ENCODE measurements around the gene RNF167.

The RNF167 gene

DNA sequence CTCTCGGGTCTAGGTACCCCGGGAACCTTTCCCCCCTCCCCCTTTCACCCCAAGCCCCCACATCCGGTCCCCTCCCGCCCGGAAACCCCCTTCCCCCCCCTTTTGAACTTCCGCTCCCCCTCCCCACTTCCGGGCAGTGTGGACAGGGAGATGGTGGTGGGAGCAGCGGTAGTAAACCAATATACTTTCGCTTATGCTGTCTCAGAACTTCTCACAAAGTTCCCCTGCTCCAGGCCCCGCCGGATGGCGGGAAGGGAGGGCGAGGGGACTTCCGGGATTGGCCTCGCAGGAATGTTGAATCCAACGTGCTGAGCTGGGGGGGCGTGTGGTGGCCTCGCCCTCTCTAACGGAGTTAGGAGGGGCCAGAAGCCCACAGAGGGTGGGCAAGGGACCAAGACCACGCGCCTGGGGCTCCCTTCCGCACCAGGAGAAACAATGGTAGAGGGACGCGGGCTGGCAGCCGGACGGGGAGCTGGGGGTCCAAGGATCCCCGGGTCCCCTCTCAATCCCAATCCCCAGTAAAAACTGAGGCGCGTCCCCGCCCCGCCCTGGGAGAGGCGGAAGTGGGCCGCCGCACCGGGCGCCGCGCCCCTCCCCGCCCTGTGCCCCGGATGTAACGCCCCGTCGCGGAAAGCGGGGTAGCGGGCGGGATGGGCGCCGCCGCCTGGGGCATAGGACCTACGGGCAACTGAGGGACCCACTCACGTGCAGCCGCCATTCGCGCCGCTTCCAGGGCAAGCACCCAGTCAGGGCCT lies 7.5 kb downstream of the RNF167 start:
- Mint-ChIP-seq H3K27ac (peak overlapping the region; percentile 32 to 94), H3K4me1 (ENCODE audit: low read depth in 2 of 2) (peaks cover 52 to 56% of the 10 kb centered on the region in 2 donors), H3K4me3 (peak overlapping the region; percentile 94), H3K36me3 (ENCODE audit: insufficient read depth) (peaks cover 56% of the 10 kb centered on the region), H3K9me3 (no peaks in the 10 kb centered on the region), H3K27me3 (no peaks in the 10 kb centered on the region)
- peak; percentile 24 for ATAC-seq (replicated peaks)
- DNase-seq, result peak; percentile 53 to 56 (median 55)

DNA sequence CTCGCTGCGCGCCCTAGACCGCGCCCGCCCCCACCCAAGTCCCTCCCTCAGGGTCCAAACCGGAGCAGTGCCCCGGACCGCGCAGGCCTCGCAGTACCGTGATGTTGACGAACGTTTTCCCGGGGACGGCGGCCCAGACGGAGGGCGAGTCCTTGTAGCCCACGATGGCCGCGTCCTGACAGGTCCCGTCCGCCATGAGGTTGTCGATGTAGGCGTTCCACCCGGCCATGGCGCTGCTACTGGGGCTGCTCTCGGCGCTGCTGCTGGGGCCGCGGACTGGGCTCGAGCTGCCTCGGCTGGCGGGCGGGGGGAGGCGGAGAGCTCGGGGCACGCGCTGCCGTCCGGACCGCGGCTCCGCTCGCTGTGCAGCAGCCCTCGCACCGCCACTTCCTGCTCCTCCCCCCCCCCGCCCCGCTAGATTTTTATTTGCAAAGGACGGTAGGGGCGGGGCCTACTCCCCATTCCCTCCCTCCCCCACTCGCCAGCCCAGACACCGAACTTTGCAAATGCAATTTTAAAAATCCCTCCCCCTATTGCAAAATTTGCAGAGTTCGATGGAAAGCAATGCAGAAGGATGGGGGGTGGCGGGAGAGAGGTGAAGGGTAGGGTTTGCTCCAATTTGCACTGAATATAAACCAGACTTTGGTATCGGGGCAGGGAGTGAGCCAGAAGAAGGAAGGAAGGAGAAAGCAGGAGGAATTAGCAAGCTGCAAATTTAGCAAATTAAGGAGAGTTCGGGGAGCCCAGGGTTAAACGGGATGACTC lies 8.3 kb downstream of the RNF167 start, which contains the start of gene PFN1:
PFN1 (minus strand) TSS at position 365 of the 765 bp plus-strand sequence; CDS start at position 229, 136 bp downstream.
- Mint-ChIP-seq H3K27ac (peak within 1 kb of the TSS; percentile 91 to 94), H3K4me3 (peak within 1 kb of the TSS; percentile 94), H3K9me3 (no peaks in the 10 kb centered on the region), H3K4me1 (ENCODE audit: low read depth in 2 of 2) (peaks cover 45 to 49% of the 10 kb centered on the region in 2 donors), H3K36me3 (ENCODE audit: insufficient read depth) (peaks cover 50% of the 10 kb centered on the region), H3K27me3 (no peaks in the 10 kb centered on the region)
- ATAC-seq (replicated peaks) (peak; percentile 47), DNase-seq (peak; percentile 82 to 83 (median 82))

DNA sequence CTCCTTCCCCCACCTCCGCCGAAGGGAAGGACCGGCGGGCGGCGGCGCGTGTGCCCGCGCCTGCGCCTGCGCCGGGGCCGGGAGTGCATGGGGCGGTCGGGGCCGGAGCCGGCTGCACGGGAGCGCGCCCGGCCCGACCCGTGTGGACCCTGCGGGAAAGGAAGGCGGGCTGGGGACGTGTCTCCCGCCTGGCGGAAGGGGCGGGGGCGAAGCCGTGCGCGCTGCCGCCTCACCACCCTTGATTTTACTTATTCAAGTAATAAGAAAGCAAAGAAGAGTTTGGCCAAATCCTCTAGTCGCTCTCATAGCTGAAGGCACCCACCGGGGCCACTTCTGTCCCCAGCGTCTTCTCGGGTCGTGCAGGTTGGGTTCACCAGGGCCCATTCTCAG lies 8.9 kb downstream of the RNF167 start:
- Mint-ChIP-seq H3K27ac (peak overlapping the region; percentile 91 to 94), H3K4me3 (peak overlapping the region; percentile 94), H3K27me3 (no peaks in the 10 kb centered on the region), H3K4me1 (ENCODE audit: low read depth in 2 of 2) (peaks cover 44 to 46% of the 10 kb centered on the region in 2 donors), H3K36me3 (ENCODE audit: insufficient read depth) (peaks cover 46% of the 10 kb centered on the region), H3K9me3 (no peaks in the 10 kb centered on the region)
- DNase-seq, result peak in 2 of 3 experiments; percentile 58 to 61
- ATAC-seq (replicated peaks), result peak; percentile 43

DNA sequence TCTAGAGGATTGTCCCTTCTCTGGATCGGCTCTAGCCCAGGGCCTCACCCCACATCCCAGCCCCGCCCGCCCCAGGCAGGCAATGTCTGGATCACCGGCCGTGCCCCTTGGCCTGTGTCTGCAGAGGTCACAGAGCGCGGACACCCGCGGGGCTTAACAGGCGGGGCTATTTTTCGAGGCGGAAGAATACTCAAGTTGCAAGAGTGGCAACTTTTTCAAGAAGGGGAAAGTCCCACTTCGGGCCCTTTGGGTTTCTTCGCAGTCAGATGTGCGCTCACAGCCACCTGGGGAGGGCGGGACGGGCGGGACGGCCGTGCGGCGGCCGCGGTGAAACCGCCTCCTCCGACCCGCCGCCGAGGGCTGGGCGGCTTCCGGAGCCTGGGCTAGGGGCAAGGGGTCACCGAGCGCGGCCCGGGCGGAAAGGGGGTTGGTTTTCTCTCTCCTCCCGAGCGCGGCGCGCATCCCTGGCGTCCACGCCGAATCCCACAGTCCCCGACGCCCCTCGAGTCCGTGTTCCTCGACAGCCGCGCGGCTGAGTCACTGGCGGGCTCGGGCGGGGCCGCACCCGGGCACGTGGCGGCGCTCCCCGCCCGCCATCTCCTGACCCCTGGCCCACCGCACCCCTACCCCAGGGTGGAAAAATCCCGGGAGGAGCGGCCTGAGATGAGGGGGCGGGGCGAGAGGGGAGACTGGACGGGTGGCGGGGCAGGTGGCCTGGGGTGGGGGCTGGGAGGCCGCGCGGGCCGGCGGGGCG lies 9.4 kb downstream of the RNF167 start:
- peak overlapping the region; percentile 91 to 94 for H3K27ac Mint-ChIP-seq
- peaks cover 38 to 40% of the 10 kb centered on the region in 2 donors for H3K4me1 Mint-ChIP-seq (ENCODE audit: low read depth in 2 of 2)
- H3K9me3 Mint-ChIP-seq, result no peaks in the 10 kb centered on the region
- no peaks in the 10 kb centered on the region for H3K27me3 Mint-ChIP-seq
- DNase-seq (peak; percentile 70 to 77 (median 75)), ATAC-seq (replicated peaks) (peak; percentile 54)
- H3K4me3 Mint-ChIP-seq, result peak overlapping the region; percentile 94
- H3K36me3 Mint-ChIP-seq (ENCODE audit: insufficient read depth), result peaks cover 47% of the 10 kb centered on the region

DNA sequence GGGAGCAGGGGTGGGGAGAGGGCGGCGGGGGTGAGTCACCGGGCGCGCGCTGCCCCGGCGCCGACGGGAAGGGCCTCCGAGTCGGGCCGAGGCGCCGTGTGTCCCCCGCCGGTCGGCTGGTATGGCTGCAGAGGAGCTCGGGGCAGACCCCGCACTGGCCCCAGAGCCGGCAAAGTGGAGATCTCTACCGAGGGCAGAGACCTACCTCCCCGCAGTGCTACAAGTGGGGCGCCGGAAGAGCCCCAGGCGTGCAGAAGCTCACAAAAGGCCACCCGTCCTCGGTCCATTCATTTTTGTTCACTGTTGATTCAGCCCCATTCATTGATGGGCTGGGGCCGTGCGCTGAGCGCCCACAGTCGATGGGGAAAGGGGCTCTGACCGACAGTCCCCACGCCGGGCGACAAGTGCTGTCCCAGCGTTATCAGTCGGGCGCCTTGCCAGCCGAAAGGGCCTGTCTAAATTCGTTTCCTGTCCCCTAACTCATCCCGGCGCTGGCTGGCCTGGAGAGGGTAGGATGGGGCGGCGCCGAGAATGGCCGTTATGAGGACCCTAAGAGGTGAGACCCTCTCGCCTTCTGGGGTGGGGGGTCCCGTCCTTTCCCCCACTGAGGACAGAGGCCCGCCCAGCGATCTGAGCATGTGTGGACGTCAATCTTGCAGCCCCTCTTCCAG lies 10.1 kb downstream of the RNF167 start:
- H3K27me3 Mint-ChIP-seq, result no peaks in the 10 kb centered on the region
- H3K4me1 Mint-ChIP-seq (ENCODE audit: low read depth in 2 of 2), result peaks cover 31 to 33% of the 10 kb centered on the region in 2 donors
- DNase-seq (peak in 1 of 3 experiments; percentile 39), ATAC-seq (replicated peaks) (peak; percentile 4)
- peak overlapping the region; percentile 94 for H3K4me3 Mint-ChIP-seq
- H3K9me3 Mint-ChIP-seq, result no peaks in the 10 kb centered on the region
- H3K27ac Mint-ChIP-seq, result peak overlapping the region; percentile 91 to 94
- peaks cover 40% of the 10 kb centered on the region for H3K36me3 Mint-ChIP-seq (ENCODE audit: insufficient read depth)

DNA sequence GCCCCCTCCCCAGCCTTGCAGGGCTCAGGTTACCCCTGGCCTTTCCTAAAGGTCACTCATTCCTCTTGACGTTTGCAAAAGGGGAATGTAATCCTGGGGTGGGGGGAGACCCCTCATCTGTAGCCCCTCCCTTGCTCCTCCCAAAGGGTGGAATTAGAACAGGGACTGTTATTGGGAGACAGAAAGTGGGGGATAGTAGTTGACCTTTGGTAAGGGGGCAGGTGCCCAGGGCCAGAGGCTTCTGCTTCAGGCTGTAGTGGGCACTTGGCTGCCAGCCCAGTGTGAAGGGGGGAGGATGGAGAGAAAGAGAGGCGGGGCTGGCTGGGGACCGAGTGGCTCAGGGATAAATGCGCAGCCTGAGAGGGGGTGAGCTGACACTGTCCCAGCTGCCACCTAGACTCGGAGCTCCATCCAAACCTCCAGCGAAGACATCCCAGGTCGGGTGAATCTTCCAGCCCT lies 10.7 kb downstream of the RNF167 start, which contains the start of gene ENO3:
ENO3 (plus strand) TSS at position 374 of the 459 bp plus-strand sequence. CDS start 711 bp downstream, outside the sequence.
- peaks cover 26 to 27% of the 10 kb centered on the region in 2 donors for H3K4me1 Mint-ChIP-seq (ENCODE audit: low read depth in 2 of 2)
- ATAC-seq (replicated peaks), result no peak
- H3K9me3 Mint-ChIP-seq, result no peaks in the 10 kb centered on the region

DNA sequence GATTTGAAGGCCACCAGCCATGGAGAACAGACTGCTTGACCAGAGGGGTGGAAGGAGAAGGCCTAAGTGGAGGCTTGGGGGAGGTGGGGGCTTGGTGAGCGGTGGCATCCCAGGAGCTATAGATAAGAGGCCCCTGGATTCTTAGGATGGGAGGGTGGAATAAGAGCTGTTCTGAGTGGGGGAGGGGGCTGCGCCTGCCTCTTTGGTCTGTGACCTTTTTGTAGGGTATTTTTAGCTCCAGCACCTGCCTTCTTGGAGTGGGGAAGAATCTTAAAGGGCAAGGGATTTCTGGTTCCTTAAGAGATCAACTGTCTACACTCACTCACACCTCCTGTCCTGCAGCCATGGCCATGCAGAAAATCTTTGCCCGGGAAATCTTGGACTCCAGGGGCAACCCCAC lies 11.4 kb downstream of the RNF167 start:
- peak overlapping the region; percentile 91 to 94 for H3K27ac Mint-ChIP-seq
- peaks cover 22 to 26% of the 10 kb centered on the region in 2 donors for H3K4me1 Mint-ChIP-seq (ENCODE audit: low read depth in 2 of 2)
- H3K9me3 Mint-ChIP-seq, result no peaks in the 10 kb centered on the region
- DNase-seq (no peak), ATAC-seq (replicated peaks) (no peak)
- H3K27me3 Mint-ChIP-seq, result no peaks in the 10 kb centered on the region
- H3K4me3 Mint-ChIP-seq, result peak overlapping the region; percentile 12 to 94
- H3K36me3 Mint-ChIP-seq (ENCODE audit: insufficient read depth), result peaks cover 33% of the 10 kb centered on the region

More for the DNA sequence above, 10.7 kb downstream of the RNF167 start, which contains the start of gene ENO3:
- Mint-ChIP-seq H3K4me3 (peak within 1 kb of the TSS; percentile 94), H3K27me3 (no peaks in the 10 kb centered on the region), H3K27ac (peak within 1 kb of the TSS; percentile 91 to 94), H3K36me3 (ENCODE audit: insufficient read depth) (peaks cover 35% of the 10 kb centered on the region)
- no peak for DNase-seq

DNA sequence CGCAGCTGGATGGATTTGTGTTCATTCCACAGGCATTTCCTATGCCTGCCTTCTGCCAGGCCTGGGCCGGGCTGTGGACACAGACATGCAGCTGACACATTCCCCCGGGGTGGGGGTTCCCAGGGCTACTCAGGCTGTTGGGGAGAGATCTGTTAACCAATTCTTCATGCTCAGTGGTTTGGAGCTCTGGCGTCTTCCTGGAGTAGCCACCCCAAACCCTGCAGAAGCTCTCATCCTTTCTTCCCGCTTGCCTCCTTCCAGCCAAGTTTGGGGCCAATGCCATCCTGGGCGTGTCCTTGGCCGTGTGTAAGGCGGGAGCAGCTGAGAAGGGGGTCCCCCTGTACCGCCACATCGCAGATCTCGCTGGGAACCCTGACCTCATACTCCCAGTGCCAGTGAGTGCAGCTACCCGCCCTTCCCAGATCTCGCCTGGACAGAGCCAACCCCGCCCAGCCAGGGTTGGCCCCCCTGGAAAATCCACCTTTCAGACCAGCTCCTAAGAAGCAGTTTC lies 13.4 kb downstream of the RNF167 start:
- Mint-ChIP-seq H3K36me3 (ENCODE audit: insufficient read depth) (peaks cover 14% of the 10 kb centered on the region), H3K9me3 (no peaks in the 10 kb centered on the region), H3K27me3 (no peaks in the 10 kb centered on the region), H3K4me3 (no peak overlapping the region), H3K27ac (no peak overlapping the region), H3K4me1 (ENCODE audit: low read depth in 2 of 2) (peaks cover 16 to 23% of the 10 kb centered on the region in 2 donors)
- DNase-seq (no peak), ATAC-seq (replicated peaks) (no peak)

DNA sequence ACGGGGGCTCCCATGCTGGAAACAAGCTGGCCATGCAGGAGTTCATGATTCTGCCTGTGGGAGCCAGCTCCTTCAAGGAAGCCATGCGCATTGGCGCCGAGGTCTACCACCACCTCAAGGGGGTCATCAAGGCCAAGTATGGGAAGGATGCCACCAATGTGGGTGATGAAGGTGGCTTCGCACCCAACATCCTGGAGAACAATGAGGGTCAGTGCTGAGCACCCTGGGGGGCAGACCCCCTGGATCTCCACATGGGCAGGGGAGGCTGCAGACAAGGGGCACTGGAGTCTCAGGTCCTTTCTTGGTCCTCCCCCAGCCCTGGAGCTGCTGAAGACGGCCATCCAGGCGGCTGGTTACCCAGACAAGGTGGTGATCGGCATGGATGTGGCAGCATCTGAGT lies 15.0 kb downstream of the RNF167 start:
- Mint-ChIP-seq H3K27ac (no peak overlapping the region), H3K4me1 (ENCODE audit: low read depth in 2 of 2) (peaks cover 14 to 23% of the 10 kb centered on the region in 2 donors), H3K27me3 (no peaks in the 10 kb centered on the region), H3K4me3 (no peak overlapping the region), H3K36me3 (ENCODE audit: insufficient read depth) (peaks cover 10% of the 10 kb centered on the region), H3K9me3 (no peaks in the 10 kb centered on the region)
- ATAC-seq (replicated peaks) (no peak), DNase-seq (no peak)

DNA sequence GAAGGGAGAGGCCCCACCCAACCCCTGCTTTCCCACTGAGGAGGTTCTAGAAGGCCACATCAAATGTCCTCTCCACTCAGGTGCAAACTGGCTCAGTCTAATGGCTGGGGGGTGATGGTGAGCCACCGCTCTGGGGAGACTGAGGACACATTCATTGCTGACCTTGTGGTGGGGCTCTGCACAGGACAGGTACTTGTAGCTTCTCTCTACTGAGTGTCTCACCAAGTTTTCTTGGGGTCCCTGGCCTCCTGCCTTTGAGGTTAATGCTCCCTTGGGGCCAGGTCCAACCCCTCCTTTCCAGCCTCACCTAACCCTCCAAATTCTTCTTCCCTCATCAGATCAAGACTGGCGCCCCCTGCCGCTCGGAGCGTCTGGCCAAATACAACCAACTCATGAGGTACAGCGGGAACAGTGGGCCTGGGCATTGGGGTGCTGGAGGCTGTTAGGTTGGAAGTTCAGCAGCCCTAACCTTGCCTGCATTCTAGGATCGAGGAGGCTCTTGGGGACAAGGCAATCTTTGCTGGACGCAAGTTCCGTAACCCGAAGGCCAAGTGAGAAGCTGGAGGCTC lies 16.5 kb downstream of the RNF167 start:
- ATAC-seq (replicated peaks) (no peak), DNase-seq (peak in 1 of 3 experiments; percentile 19)
- Mint-ChIP-seq H3K27me3 (no peaks in the 10 kb centered on the region), H3K4me3 (no peak overlapping the region), H3K36me3 (ENCODE audit: insufficient read depth) (peaks cover 18% of the 10 kb centered on the region), H3K9me3 (no peaks in the 10 kb centered on the region), H3K4me1 (ENCODE audit: low read depth in 2 of 2) (peaks cover 3 to 8% of the 10 kb centered on the region in 2 donors), H3K27ac (no peak overlapping the region)

DNA sequence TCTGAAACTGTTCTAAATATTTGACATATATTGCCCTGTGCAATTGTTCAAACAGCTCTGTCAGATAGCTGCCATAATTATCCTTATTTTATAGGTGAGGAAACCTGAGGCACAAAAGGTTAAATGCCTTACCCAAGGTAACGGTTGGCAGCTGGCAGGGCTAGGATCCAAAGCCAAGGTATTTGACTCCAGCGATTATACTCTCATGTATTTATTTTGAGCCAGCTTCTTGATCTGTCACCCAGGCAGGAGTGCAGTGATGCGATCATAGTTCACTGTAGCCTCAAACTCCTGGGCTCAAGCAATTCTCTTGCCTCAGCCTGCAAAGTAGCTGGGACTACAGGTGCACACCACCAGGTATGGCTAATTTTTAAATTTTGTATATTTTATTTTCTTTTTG lies 18.0 kb downstream of the RNF167 start:
- Mint-ChIP-seq H3K4me3 (no peak overlapping the region), H3K4me1 (ENCODE audit: low read depth in 2 of 2) (peaks cover 3 to 5% of the 10 kb centered on the region in 2 donors), H3K36me3 (ENCODE audit: insufficient read depth) (peaks cover 18% of the 10 kb centered on the region), H3K27me3 (no peaks in the 10 kb centered on the region), H3K27ac (no peak overlapping the region), H3K9me3 (no peaks in the 10 kb centered on the region)
- DNase-seq (no peak), ATAC-seq (replicated peaks) (no peak)

All from effector memory CD8-positive, alpha-beta T cell (primary cell).